SU-DHL-6 (cell line): ENCODE results near the gene PDGFB.

Source experiments
- EZH2phosphoT487 ChIP-seq: fragments of 200-600 bp; sonication (generic), shearing (Covaris generic); conservative IDR thresholded peaks from 2 replicates; pipeline ENCODE4 v1.6.1; 2018; ENCODE audit warnings: mild to moderate bottlenecking, antibody characterized with exemption, low read length, moderate library complexity, mixed read lengths
- TF ChIP-seq, protein P1 (sequence below): fragments of 200-600 bp; sonication (generic); IDR thresholded peaks from one replicate; pipeline ENCODE4 v1.5.1; 2017; ENCODE audit warnings: antibody characterized with exemption, mild to moderate bottlenecking, low read length, moderate library complexity; ENCODE audit not compliant: insufficient read depth, poor library complexity, severe bottlenecking

DNA sequence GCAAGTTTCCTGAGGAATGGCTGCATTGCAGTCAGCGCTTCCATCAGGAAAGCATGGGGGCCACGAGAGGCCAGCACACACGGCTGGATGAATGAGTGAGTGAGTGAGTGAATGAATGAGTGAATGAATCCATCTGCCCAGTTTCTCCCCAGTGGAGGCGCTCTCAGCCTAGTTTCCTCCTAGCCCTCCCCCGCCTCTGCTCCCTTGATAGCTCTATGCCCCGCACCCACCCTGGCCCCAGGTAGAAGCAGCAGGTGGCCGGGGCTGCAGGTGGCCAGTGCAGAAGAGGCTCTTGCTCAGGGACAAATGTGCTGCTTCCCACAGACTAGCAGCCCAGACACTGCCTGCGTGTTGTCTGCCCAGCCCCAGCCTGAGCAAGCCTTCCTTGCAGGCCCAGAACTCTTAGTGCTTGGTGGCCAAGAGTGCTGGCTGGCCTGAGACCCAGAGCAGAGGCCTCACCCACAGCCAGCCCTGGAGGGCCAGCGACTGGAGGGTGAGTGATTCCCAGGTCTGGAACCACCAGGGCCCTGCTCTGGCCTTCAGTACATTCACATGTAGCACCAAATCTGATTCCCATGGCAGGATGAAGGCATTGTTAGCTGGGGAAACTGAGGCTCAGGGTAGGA is 31.1 kb upstream of the PDGFB start:
- TF ChIP-seq, protein P1, sequence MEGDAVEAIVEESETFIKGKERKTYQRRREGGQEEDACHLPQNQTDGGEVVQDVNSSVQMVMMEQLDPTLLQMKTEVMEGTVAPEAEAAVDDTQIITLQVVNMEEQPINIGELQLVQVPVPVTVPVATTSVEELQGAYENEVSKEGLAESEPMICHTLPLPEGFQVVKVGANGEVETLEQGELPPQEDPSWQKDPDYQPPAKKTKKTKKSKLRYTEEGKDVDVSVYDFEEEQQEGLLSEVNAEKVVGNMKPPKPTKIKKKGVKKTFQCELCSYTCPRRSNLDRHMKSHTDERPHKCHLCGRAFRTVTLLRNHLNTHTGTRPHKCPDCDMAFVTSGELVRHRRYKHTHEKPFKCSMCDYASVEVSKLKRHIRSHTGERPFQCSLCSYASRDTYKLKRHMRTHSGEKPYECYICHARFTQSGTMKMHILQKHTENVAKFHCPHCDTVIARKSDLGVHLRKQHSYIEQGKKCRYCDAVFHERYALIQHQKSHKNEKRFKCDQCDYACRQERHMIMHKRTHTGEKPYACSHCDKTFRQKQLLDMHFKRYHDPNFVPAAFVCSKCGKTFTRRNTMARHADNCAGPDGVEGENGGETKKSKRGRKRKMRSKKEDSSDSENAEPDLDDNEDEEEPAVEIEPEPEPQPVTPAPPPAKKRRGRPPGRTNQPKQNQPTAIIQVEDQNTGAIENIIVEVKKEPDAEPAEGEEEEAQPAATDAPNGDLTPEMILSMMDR, result no peak
- no peak for TF ChIP-seq EZH2phosphoT487
